PC-9 (cell line): ENCODE data around the gene SPTBN5. TPM values are rescaled to one million over a fixed set of nuclear protein-coding genes. Genes with fewer than 3 reads are reported as not detected.

ENCODE experiments used
- BruUV-seq: library from RNA; stranded (reverse); fragments of 400-500 nt; replicated peaks from 2 replicates; lab custom pipeline; 2021; lab: Mats Ljungman, UMichigan
- CTCF ChIA-PET: fragments of 300-600 bp; sonication (Branson Sonifier 250); formaldehyde crosslinking; loops from one replicate; lab custom pipeline; 2022; ENCODE audit warnings: antibody characterized with exemption; lab: Charles Lee
- POLR2A ChIA-PET: fragments of 300-600 bp; sonication (Branson Sonifier 250); formaldehyde crosslinking; loops from one replicate; lab custom pipeline; 2022; ENCODE audit warnings: antibody characterized with exemption; ENCODE audit not compliant: unreplicated experiment; lab: Charles Lee
- DNase-seq, 2 experiments: peaks; one replicate each; pipeline versions ENCODE4 v3.0.0 to v3.0.0-alpha.2; 2015 to 2022; ENCODE audit warnings: mixed read lengths in 1 of 2
- H2AFZ ChIP-seq: fragments of 200-600 bp; sonication (generic); 2 replicates; pipeline ENCODE4 v1.8.1; 2017; ENCODE audit warnings: antibody characterized with exemption
- H3F3A ChIP-seq: fragments of 200-600 bp; sonication (generic); 2 replicates; pipeline ENCODE4 v1.8.1; 2017; ENCODE audit warnings: antibody characterized with exemption, mild to moderate bottlenecking, low read depth; ENCODE audit not compliant: insufficient read depth
- H3K27ac ChIP-seq: fragments of 200-600 bp; sonication (generic); 2 replicates; pipeline ENCODE4 v1.6.1; 2016; ENCODE audit warnings: mixed run types
- H3K27me3 ChIP-seq: fragments of 200-600 bp; sonication (generic); 2 replicates; pipeline ENCODE4 v1.6.1; 2016; ENCODE audit warnings: low read depth, mixed run types; ENCODE audit not compliant: insufficient read depth
- H3K36me3 ChIP-seq: fragments of 200-600 bp; sonication (generic); 2 replicates; pipeline ENCODE4 v1.6.1; 2016; ENCODE audit warnings: low read depth, mixed run types
- H3K4me1 ChIP-seq: fragments of 200-600 bp; sonication (generic); replicated peaks from 2 replicates; pipeline ENCODE4 v1.6.1; 2016; ENCODE audit warnings: mixed run types; ENCODE audit not compliant: insufficient read depth
- H3K4me2 ChIP-seq: fragments of 200-600 bp; sonication (generic); 2 replicates; pipeline ENCODE4 v1.6.1; 2017; ENCODE audit warnings: mixed run types
- H3K4me3 ChIP-seq: fragments of 200-600 bp; sonication (generic); 2 replicates; pipeline ENCODE4 v1.6.1; 2016; ENCODE audit warnings: mixed run types
- H3K79me2 ChIP-seq: fragments of 200-600 bp; sonication (generic); 2 replicates; pipeline ENCODE4 v1.6.1; 2017; ENCODE audit warnings: low read depth, mixed run types
- H3K9me2 ChIP-seq: fragments of 200-600 bp; sonication (generic); 2 replicates; pipeline ENCODE4 v1.8.1; 2017; ENCODE audit warnings: mild to moderate bottlenecking; ENCODE audit not compliant: insufficient read depth
- H3K9me3 ChIP-seq: fragments of 200-600 bp; sonication (generic); 2 replicates; pipeline ENCODE4 v1.8.1; 2016; ENCODE audit warnings: low read depth; ENCODE audit not compliant: insufficient read depth
- H4K20me1 ChIP-seq: fragments of 200-600 bp; sonication (generic); 2 replicates; pipeline ENCODE4 v1.8.1; 2017; ENCODE audit not compliant: insufficient read depth
- CTCF ChIP-seq: fragments of 200-600 bp; sonication (generic); conservative IDR thresholded peaks from 2 replicates; pipeline ENCODE4 v1.6.1; 2017; ENCODE audit warnings: mixed run types, antibody characterized with exemption, mild to moderate bottlenecking, moderate library complexity
- EZH2 ChIP-seq: fragments of 200-600 bp; sonication (generic); IDR thresholded peaks from 2 replicates; pipeline ENCODE4 v1.8.0; 2017; ENCODE audit warnings: antibody characterized with exemption, low read depth
- intact Hi-C: fragments of 100-400 bp; cut with micrococcal nuclease; formaldehyde crosslinking; loops from one replicate; pipeline ENCODE4 v1.10.0; 2022; ENCODE audit not compliant: unreplicated experiment
- total RNA-seq: library from RNA; stranded (reverse); gene quantifications from 2 replicates; pipeline ENCODE4 v1.2.3, GENCODE V29; 2021

Gene SPTBN5
- total RNA-seq, 1 experiment from 2014 or later, result 2.6 TPM

GRCh38 chr15:41836073-41836472 is 57.8 kb downstream of the SPTBN5 start:
- H3K4me2 ChIP-seq, result no peak overlapping the region
- peaks cover 36% of the 10 kb centered on the region for H3K4me1 ChIP-seq
- H3K27me3 ChIP-seq, result no peaks in the 10 kb centered on the region
- POLR2A ChIA-PET, result no interaction called here
- H4K20me1 ChIP-seq, result no peaks in the 10 kb centered on the region; the same call in 1 of the 2 replicates
- H3F3A ChIP-seq, result peaks cover 16% of the 10 kb centered on the region; the same call in 1 of the 2 replicates
- TF ChIP-seq EZH2, result no peak
- no peak for TF ChIP-seq CTCF
- no peak overlapping the region for H3K4me3 ChIP-seq
- H3K9me2 ChIP-seq, result no peaks in the 10 kb centered on the region
- no peaks in the 10 kb centered on the region for H3K79me2 ChIP-seq
- no peaks in the 10 kb centered on the region for H3K9me3 ChIP-seq
- no TSS peak for BruUV-seq
- H2AFZ ChIP-seq, result no peak overlapping the region
- no peak for DNase-seq
- CTCF ChIA-PET, result no interaction called here
- intact Hi-C loops, result no loop called here
- no peaks in the 10 kb centered on the region for H3K36me3 ChIP-seq
- no peak overlapping the region for H3K27ac ChIP-seq

GRCh38 chr15:41834096-41834495 is 59.8 kb downstream of the SPTBN5 start:
- TF ChIP-seq EZH2, result no peak
- no peak for TF ChIP-seq CTCF
- CTCF ChIA-PET, result no interaction called here
- H3K27ac ChIP-seq, result no peak overlapping the region

GRCh38 chr15:41832875-41833274 is 61.0 kb downstream of the SPTBN5 start:
- peak; percentile 86 to 87 for DNase-seq
- POLR2A ChIA-PET, result interaction anchor here (0.5 to 0.6 kb wide), 2 partner anchors 133 to 577 kb away, joined by 3 read pairs; no protein-coding TSS in a partner anchor
- Histone ChIP-seq H3K27ac (no peak overlapping the region), H3K9me3 (no peaks in the 10 kb centered on the region), H3K9me2 (no peaks in the 10 kb centered on the region), H4K20me1 (no peaks in the 10 kb centered on the region), H3K4me2 (peak overlapping the region; percentile 24), H3K27me3 (no peaks in the 10 kb centered on the region), H3K79me2 (no peaks in the 10 kb centered on the region), H3K36me3 (no peaks in the 10 kb centered on the region), H3K4me1 (peaks cover 28% of the 10 kb centered on the region), H3F3A (peaks cover 12% of the 10 kb centered on the region; the same call in 1 of the 2 replicates), H3K4me3 (no peak overlapping the region), H2AFZ (no peak overlapping the region)
- TF ChIP-seq CTCF (no peak), EZH2 (no peak)
- CTCF ChIA-PET, result interaction anchor here (0.6 kb wide), 1 partner anchor 62 kb away, joined by 3 read pairs; no protein-coding TSS in a partner anchor
- intact Hi-C loops, result no loop called here
- no TSS peak for BruUV-seq

More at GRCh38 chr15:41834096-41834495, 59.8 kb downstream of the SPTBN5 start:
- H3K9me2 ChIP-seq, result no peaks in the 10 kb centered on the region
- peaks cover 31% of the 10 kb centered on the region for H3K4me1 ChIP-seq
- H3K4me3 ChIP-seq, result no peak overlapping the region
- peaks cover 16% of the 10 kb centered on the region; the same call in 1 of the 2 replicates for H3F3A ChIP-seq
- no peak overlapping the region for H3K4me2 ChIP-seq
- DNase-seq, result no peak
- no peaks in the 10 kb centered on the region for H3K27me3 ChIP-seq
- no peak overlapping the region for H2AFZ ChIP-seq
- no peaks in the 10 kb centered on the region for H3K36me3 ChIP-seq
- intact Hi-C loops, result no loop called here
- no TSS peak for BruUV-seq
- H4K20me1 ChIP-seq, result no peaks in the 10 kb centered on the region; the same call in 1 of the 2 replicates
- no peaks in the 10 kb centered on the region for H3K79me2 ChIP-seq
- H3K9me3 ChIP-seq, result no peaks in the 10 kb centered on the region
- POLR2A ChIA-PET, result no interaction called here
